ENCODE results near the gene CXCR5. TPM values are rescaled to one million over a fixed set of nuclear protein-coding genes. Genes with fewer than 3 reads are reported as not detected.

CXCR5 gene
- total RNA-seq, 2 donors from 2014 or later, result 8.0 to 20.2 TPM

DNA sequence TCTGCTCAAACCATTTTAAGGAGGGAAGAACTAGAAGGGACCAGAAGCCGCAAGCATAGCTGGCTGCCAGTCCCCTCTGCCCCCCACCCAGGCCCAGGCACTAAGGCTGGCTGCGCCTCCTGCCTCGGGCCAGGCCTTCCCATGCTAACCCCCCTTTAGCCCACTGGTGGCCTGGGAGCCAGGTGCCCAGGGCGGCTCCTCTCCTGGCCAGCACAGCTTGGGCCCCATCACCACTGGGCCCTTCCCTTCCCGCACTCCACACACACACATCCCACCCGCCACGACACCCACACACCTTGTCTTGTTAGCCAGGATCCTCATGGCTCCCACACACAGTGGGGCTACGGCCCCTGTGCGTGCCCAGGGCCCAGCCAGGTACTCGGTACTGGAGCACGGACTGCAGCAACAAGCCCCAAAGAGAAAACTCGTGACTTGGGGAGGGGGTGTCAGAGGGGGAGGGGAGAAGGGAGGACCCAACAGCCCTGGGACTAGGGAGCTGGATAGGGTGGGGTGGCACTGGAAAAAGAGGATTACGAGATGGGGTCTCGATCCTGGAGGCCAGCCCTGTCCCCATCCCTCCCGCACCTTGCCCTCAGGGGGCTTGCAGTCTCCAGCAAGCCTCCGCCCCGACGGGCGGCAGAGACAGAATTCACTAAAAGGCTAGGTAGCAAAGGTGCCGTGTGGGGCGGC lies 26.1 kb downstream of the CXCR5 start:
- H3K4me1 Mint-ChIP-seq, result peaks cover 30% of the 10 kb centered on the region
- H3K27me3 Mint-ChIP-seq, result no peaks in the 10 kb centered on the region
- peaks cover 36% of the 10 kb centered on the region for H3K36me3 Mint-ChIP-seq (ENCODE audit: low read depth)
- peak overlapping the region; percentile 29 for H3K4me3 Mint-ChIP-seq
- no peaks in the 10 kb centered on the region for H3K9me3 Mint-ChIP-seq
- no peak overlapping the region for H3K27ac Mint-ChIP-seq
- ATAC-seq (replicated peaks), result no peak

DNA sequence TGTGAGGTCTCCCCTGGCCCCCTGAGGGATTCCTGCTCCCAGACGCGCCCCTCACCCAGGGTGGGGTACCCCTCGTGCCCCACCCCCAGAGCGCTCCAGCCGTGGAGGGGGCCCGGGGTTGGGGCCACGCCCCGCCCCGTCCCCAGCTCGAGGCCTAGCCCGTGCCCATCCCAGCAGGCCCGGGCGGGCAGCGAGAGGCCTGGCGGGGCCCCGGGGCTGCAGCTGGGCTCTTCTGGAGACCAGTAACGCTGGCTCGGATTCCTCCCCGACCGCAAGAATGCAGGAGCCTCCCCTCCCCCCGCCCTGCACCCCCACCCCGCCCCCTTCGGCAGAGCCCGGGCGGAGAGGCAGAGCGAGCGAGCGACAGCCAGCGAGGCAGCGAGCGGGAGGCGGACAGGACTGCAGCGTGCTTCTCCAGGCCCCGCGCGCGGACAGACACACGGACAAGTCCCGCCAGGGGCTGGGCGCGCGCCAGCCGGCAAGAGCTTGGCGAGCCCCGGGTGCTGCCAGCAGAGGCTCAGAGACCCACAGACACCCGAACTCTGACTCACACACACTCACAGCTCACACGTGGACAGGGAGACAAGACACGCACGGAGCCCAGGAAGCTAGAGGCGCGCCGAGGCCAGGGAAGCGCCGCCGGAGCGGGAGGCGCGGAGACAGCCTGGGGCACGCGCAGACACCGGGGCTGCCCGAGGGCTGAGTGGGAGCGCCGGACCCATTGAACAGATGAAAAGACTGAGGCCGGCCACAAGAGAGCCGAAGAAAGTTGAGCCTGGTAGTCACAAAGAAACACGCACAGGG lies 26.8 kb downstream of the CXCR5 start:
- Mint-ChIP-seq H3K9me3 (no peaks in the 10 kb centered on the region), H3K4me3 (peak overlapping the region; percentile 98), H3K36me3 (ENCODE audit: low read depth) (peaks cover 31% of the 10 kb centered on the region), H3K4me1 (peaks cover 38% of the 10 kb centered on the region), H3K27ac (peak overlapping the region; percentile 86), H3K27me3 (no peaks in the 10 kb centered on the region)
- peak; percentile 22 for ATAC-seq (replicated peaks)

DNA sequence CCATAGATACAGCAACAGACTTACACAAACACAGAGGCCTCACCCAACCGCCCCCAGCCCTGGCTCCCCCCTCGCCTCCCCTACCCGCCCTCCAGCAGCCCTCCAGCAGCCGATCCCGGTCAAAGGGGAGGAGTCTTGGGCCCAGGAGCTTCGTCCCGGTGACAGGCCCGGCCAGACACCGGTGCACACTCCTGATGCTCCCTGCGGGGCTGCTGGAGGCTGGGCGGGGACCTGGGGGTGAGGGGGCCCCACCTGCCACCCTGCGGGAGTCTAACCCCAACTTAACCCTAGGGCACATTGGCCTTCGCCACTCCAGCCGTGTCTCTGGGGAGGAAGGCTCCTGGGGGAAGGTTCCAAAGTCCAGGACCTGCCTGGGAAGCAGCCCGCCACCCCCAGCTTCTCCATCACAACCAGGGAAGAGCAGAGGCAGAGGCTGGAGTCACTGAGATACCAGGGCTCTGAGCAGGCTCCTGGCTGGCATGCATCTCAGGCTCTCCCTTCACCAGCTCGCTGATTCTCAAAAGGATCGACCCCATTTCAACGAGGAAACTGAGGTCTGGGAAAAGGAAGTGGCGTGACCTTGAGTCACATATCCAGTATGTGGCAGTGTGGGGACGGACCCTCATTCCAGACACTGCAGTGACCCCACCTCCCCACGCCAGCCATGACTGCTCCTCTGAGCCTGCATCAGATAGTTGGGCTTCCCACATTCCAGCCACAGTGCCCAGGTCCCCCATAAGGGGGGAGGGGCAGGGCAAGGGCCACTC lies 27.6 kb downstream of the CXCR5 start:
- no peaks in the 10 kb centered on the region for H3K9me3 Mint-ChIP-seq
- H3K27ac Mint-ChIP-seq, result peak overlapping the region; percentile 89
- peak; percentile 1 for ATAC-seq (replicated peaks)
- H3K36me3 Mint-ChIP-seq (ENCODE audit: low read depth), result peaks cover 26% of the 10 kb centered on the region
- peak overlapping the region; percentile 98 for H3K4me3 Mint-ChIP-seq
- no peaks in the 10 kb centered on the region for H3K27me3 Mint-ChIP-seq
- peaks cover 42% of the 10 kb centered on the region for H3K4me1 Mint-ChIP-seq

DNA sequence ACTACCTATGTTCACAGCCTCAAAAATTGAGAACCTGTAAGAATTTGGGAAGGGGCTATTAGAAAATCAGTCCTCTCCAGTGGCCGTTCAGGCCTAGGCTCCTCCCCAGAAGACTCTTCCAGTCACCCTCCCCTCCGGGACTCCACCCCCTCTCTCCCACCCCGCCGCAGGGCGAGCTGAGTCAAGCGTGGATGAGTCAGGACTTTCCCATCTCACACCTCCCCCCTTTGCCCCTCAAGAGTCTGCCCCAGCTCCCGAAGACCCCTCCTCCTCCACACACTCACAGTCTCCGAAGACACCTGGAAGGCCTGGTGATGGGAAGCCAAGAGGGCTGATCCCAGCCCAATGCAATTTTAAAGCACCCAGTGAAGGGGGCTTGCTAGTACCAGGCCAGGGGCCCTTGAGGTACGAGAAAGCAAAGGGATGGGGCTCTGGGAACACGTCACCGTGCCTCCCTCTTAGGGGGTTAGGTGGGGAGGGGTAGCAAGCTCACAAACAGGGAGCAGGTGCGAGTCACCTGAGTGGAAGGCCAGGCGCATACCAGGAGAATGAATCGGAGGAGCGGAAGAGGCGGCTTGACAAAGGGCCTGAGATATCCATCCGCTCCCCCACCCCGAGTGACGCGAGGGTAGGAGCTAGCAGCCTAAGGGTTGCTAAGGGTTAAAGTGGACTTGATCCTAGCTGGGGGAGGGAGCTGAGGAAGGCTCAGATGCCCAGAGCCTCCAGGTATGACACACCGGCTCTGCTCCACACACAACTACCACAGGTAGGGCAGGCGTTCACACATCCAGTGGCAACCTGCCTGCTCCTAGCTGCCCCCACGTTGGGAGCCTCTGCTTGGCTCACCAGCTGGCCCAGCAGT lies 28.4 kb downstream of the CXCR5 start:
- H3K27ac Mint-ChIP-seq, result peak overlapping the region; percentile 89
- peak overlapping the region; percentile 98 for H3K4me3 Mint-ChIP-seq
- no peaks in the 10 kb centered on the region for H3K27me3 Mint-ChIP-seq
- H3K9me3 Mint-ChIP-seq, result no peaks in the 10 kb centered on the region
- H3K36me3 Mint-ChIP-seq (ENCODE audit: low read depth), result peaks cover 18% of the 10 kb centered on the region
- ATAC-seq (replicated peaks), result peak; percentile 72
- H3K4me1 Mint-ChIP-seq, result peaks cover 44% of the 10 kb centered on the region

DNA sequence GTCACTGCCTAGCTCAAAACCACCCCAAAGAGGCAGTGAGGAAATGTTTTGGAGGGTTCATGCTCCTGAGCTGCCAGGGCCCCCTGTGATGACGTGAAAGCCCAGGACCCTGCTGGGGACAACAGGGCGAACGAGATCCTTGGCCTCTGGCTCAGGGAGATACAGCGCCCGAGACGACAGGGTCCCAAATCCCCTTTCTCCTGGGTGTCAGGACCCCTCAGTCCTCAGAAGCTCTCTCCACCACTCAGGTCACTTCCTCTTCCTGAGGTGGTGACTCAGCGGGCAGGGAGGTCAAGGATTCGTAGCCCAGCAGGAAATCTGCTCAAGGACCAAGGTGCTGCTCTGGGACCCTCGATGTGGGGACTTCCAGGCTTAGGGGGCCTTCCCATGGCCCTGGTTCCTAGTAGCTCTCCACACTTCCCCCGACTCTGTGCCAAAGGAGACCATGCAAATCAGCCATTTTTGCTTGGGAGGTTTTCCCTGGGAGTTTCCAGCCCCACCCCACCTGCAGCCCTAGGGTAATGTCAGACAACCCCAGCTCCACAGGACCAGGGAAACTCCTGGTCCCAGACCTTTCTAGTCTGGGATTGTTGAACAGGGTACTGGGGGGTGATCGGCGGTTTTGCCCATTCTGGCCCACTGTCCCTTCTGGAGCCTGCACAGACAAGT lies 29.2 kb downstream of the CXCR5 start:
- H3K4me3 Mint-ChIP-seq, result peak overlapping the region; percentile 98
- H3K36me3 Mint-ChIP-seq (ENCODE audit: low read depth), result peaks cover 18% of the 10 kb centered on the region
- H3K4me1 Mint-ChIP-seq, result peaks cover 45% of the 10 kb centered on the region
- H3K9me3 Mint-ChIP-seq, result no peaks in the 10 kb centered on the region
- H3K27me3 Mint-ChIP-seq, result no peaks in the 10 kb centered on the region
- peak overlapping the region; percentile 89 for H3K27ac Mint-ChIP-seq
- ATAC-seq (replicated peaks), result no peak

DNA sequence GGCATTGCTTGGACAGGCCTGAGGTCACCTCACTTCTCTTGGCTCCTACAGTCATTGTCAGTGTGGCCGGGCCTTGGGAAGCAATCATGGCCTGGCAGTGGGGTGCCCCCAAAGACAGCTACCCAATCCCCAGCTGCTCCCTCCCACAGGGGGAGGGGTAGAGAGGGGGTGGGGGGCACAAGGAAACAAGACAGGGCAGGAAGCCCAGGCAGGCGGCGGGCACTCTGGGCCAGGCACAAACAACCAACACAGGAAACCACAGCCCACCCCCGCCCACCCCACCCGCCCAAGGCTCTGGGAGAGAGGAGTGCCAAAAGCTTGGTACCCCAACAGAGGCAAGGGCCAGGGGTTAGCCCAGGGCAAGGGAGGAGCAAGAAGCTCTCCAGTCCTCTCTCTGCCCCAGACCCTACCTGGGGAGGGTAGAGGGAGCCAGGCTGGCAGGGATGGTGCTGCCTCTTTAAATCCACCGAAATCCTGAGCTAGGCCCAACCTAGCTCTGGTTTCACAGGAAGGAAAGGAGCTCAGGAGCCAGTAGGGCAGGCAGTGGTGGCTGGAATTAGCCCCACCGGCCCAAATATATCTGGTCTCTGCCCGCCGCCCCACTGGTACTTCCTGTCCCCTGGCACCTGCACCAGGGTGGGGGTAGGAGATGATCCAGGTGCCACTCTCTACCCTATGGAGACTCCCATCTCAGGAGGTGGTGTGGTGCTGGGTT lies 29.9 kb downstream of the CXCR5 start:
- H3K4me1 Mint-ChIP-seq, result peaks cover 48% of the 10 kb centered on the region

DNA sequence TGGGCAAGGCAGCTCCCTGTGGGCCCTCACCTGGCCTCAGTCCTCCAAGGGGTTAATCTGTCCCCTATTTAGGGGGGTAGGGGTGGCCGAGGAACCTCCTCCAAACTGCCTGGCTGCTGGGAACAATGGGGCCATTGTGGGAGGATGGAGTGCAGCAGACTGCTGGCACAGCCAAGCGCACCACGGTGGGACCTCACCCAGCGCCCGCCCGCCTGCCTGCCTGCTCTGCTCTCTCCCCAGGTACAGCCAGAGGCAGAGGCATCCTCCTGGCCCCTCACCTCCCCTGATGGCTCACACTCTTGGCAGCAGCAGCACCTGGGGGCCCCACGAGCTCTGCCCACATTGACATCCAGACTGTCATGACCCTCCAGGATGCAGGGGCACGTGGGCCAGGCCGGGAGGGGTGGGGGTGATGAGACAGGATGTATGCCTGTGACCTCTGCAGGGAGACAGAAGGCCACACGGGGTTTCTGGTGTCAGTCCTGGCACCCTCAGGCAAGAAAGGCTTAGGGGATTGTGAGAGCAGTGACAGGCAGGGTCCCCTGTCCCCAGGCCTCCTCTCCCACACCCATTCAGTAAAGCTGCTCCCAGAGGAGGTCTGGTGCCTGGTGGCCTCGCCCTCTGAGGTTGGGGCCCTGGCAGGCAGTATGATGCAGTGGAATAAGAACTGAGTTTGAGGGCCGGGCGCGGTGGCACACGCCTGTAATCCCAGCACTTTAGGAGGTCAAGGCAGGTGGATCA lies 30.7 kb downstream of the CXCR5 start:
- peak; percentile 25 for ATAC-seq (replicated peaks)
- H3K27me3 Mint-ChIP-seq, result no peaks in the 10 kb centered on the region
- H3K9me3 Mint-ChIP-seq, result no peaks in the 10 kb centered on the region
- peaks cover 48% of the 10 kb centered on the region for H3K4me1 Mint-ChIP-seq
- H3K36me3 Mint-ChIP-seq (ENCODE audit: low read depth), result peaks cover 12% of the 10 kb centered on the region
- H3K4me3 Mint-ChIP-seq, result peak overlapping the region; percentile 98
- H3K27ac Mint-ChIP-seq, result peak overlapping the region; percentile 85

More for the DNA sequence above, 29.9 kb downstream of the CXCR5 start:
- no peak for ATAC-seq (replicated peaks)
- peak overlapping the region; percentile 98 for H3K4me3 Mint-ChIP-seq
- no peaks in the 10 kb centered on the region for H3K9me3 Mint-ChIP-seq
- peak overlapping the region; percentile 89 for H3K27ac Mint-ChIP-seq
- no peaks in the 10 kb centered on the region for H3K27me3 Mint-ChIP-seq
- peaks cover 15% of the 10 kb centered on the region for H3K36me3 Mint-ChIP-seq (ENCODE audit: low read depth)

DNA sequence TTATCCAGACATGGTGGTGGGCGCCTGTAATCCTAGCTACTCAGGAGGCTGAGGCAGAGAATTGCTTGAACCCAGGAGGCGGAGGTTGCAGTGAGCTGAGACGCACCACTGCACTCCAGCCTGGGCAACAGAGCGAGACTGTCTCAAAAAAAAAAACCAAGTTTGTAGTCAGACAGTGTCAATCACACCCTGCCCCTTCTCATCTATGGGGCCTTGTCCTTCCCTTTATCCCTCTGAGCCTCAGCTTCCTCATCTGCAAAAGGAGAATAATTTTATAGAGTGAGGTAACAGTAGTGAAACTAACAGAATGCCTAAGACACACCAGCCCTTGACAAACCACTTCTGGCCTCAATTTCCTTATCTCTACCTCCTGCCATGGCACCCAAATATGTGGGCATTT lies 31.3 kb downstream of the CXCR5 start:
- Mint-ChIP-seq H3K27ac (peak overlapping the region; percentile 85), H3K27me3 (no peaks in the 10 kb centered on the region), H3K4me3 (peak overlapping the region; percentile 98), H3K9me3 (no peaks in the 10 kb centered on the region), H3K4me1 (peaks cover 54% of the 10 kb centered on the region), H3K36me3 (ENCODE audit: low read depth) (peaks cover 18% of the 10 kb centered on the region)
- no peak for ATAC-seq (replicated peaks)

DNA sequence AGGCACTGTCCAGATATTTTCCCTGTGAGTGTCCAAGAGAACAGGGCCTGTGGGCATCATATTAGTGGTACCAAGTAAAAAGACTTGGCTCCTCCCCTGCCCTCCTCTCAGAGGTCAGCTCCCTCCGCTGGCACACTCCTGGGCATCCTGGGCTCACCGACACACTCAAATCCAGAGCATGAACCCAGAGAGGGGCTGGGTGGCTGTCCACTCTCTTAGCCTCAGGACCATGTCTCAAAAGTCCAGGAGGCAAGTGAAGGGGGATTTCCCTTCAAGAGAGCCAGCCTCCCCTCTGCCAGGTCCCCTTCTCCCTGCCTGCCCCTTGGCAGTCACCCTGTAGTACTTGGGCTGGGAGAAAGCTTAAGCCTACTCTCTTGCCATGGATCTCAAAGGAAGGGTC lies 31.7 kb downstream of the CXCR5 start:
- no peak for ATAC-seq (replicated peaks)
- Mint-ChIP-seq H3K4me1 (peaks cover 58% of the 10 kb centered on the region), H3K27me3 (no peaks in the 10 kb centered on the region), H3K27ac (peak overlapping the region; percentile 85), H3K36me3 (ENCODE audit: low read depth) (peaks cover 18% of the 10 kb centered on the region), H3K9me3 (no peaks in the 10 kb centered on the region), H3K4me3 (peak overlapping the region; percentile 98)

DNA sequence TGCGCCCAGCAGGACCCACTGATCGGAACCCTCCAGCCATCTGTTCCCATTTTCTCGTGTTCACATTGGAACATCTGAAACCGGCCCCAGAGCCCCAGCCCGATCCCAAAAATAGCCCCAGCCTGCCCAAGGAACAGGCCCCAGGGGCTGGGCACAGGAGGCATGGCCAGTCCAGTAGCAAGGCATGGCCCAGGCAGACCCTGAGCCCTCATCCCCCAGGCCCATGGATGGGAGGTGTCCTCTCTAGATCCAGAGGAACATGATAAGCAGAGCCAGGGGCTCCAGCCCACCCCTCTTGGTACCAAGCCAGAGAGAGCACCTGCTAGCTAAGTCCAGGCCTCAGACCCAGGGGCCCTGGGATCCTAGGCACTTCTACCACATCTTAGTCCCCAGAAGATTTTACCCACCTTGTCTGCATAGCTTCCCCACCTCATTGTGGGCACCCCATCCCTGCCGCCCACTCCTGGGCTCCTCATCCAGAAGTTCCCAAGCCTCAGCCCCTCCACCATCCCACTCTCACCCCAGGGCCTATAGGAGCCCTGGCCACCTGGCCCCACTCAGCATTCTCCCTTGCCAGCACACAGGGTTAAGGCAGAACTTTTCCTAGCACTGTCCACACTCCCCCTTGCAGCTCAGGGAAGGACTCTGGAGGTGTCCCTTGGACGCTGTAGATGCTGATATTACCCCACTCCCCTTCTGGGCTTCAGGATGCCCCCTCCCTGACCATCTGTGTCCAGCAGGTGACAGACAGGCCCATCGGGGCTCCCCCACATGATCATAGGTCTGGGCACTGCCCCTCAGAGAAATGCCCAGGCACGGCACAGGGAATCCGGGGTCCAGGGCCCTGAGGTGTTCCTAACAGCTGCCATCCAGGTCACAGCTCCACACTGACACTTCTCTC lies 32.5 kb downstream of the CXCR5 start:
- no peaks in the 10 kb centered on the region for H3K9me3 Mint-ChIP-seq
- peaks cover 63% of the 10 kb centered on the region for H3K4me1 Mint-ChIP-seq
- no peaks in the 10 kb centered on the region for H3K27me3 Mint-ChIP-seq
- peak overlapping the region; percentile 98 for H3K4me3 Mint-ChIP-seq
- no peak for ATAC-seq (replicated peaks)
- H3K27ac Mint-ChIP-seq, result peak overlapping the region; percentile 85
- peaks cover 18% of the 10 kb centered on the region for H3K36me3 Mint-ChIP-seq (ENCODE audit: low read depth)

DNA sequence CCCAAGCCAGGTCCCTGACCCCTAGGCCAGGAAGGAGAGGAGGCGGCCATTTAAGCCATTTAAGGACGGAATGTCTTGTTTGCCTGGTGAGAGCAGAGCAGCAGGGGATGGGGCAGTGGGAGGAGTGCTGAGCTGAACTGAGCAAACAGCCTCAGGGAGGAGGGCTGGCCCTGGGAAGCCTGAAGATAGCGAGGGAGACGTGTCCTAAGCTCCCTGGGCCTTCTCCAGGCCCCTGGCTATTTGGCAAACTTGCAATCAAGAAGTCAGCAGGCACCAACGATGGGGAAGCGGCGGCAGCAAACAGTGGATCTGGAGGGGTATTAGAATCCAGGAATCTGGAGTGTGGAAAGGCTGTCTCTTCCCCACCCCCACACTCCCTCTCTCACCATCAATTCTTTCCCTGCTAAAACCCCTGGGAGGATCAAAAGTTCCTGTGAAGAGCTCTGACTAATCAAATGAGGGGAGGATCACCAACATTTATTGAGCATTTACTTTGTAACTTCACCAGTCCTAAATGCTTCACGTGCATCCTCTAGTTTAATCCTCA lies 33.2 kb downstream of the CXCR5 start:
- peaks cover 61% of the 10 kb centered on the region for H3K4me1 Mint-ChIP-seq
- H3K27ac Mint-ChIP-seq, result peak overlapping the region; percentile 85
- no peak for ATAC-seq (replicated peaks)
- peak overlapping the region; percentile 98 for H3K4me3 Mint-ChIP-seq
- H3K9me3 Mint-ChIP-seq, result no peaks in the 10 kb centered on the region
- peaks cover 18% of the 10 kb centered on the region for H3K36me3 Mint-ChIP-seq (ENCODE audit: low read depth)
- H3K27me3 Mint-ChIP-seq, result no peaks in the 10 kb centered on the region
